HepG2 (cell line): ENCODE data around the gene CXCL10. TPM values are rescaled to one million over a fixed set of nuclear protein-coding genes. Genes with fewer than 3 reads are reported as not detected.

Source experiments
- polyA plus RNA-seq, 8 experiments: library from polyadenylated mRNA; depleted of rRNA in 3 of 8; stranded (reverse) in 7 of 8; unstranded in 1 of 8; fragments of >200 nt; fragmentation: Illumina TruSeq in 4 of 8; extraction: Trizol in 4 of 8; gene quantifications; 2 replicates each; pipeline versions ENCODE4 v1.2.1 to v1.2.3, GENCODE V29; 2011 to 2016; ENCODE audit warnings: low read depth in 4 of 8, missing spikeins in 1 of 8, mixed read lengths in 1 of 8; ENCODE audit not compliant: insufficient read depth in 1 of 8
- total RNA-seq, 5 experiments: library from RNA; depleted of rRNA; stranded (reverse); fragments of >200 nt; fragmentation: Illumina TruSeq; extraction: Trizol; gene quantifications; 2 replicates each; pipeline ENCODE4 v1.2.3, GENCODE V29; 2016; ENCODE audit warnings: low read depth in 1 of 5

CXCL10 gene
- total and polyA plus RNA-seq, 2 of the 13 experiments (the other 11 are each of a cell fraction or from before 2014, with no cell fraction given): not detected

Other genes starting within 250 kb of the CXCL10 start
- gene PPEF2, start 121.0 kb downstream of the CXCL10 start, total RNA-seq (2016; rRNA removed; fragmentation: Illumina TruSeq; extraction: Trizol): not detected in 2 replicates
- gene PPEF2, start 121.0 kb downstream of the CXCL10 start, polyA plus RNA-seq (2011; rRNA removed): 0.01 and 0.04 TPM in 2 replicates
- 11.7 and 24.6 TPM in 2 replicates for gene NAAA, start 82.5 kb downstream of the CXCL10 start, total RNA-seq (2016; rRNA removed; fragmentation: Illumina TruSeq; extraction: Trizol)
- 20.4 and 22.4 TPM in 2 replicates for gene NAAA, start 82.5 kb downstream of the CXCL10 start, polyA plus RNA-seq (2011; rRNA removed)
- gene SDAD1, start 32.6 kb downstream of the CXCL10 start, total RNA-seq (2016; rRNA removed; fragmentation: Illumina TruSeq; extraction: Trizol): 33.1 and 45.1 TPM in 2 replicates
- 11.8 and 18.6 TPM in 2 replicates for gene SDAD1, start 32.6 kb downstream of the CXCL10 start, polyA plus RNA-seq (2011; rRNA removed)
- not detected in 2 replicates for gene CXCL9, start 16.0 kb downstream of the CXCL10 start, total RNA-seq (2016; rRNA removed; fragmentation: Illumina TruSeq; extraction: Trizol)
- not detected in 2 replicates for gene CXCL9, start 16.0 kb downstream of the CXCL10 start, polyA plus RNA-seq (2011; rRNA removed)
- not detected in 2 replicates for gene CXCL11, start 12.6 kb upstream of the CXCL10 start, total RNA-seq (2016; rRNA removed; fragmentation: Illumina TruSeq; extraction: Trizol)
- gene CXCL11, start 12.6 kb upstream of the CXCL10 start, polyA plus RNA-seq (2011; rRNA removed): 0.08 TPM in 1 of 2 replicates, not detected in the other
- not detected in 2 replicates for gene ART3, start 51.2 kb upstream of the CXCL10 start, total RNA-seq (2016; rRNA removed; fragmentation: Illumina TruSeq; extraction: Trizol)
- not detected in 2 replicates for gene ART3, start 51.2 kb upstream of the CXCL10 start, polyA plus RNA-seq (2011; rRNA removed)
- 69.3 and 90.0 TPM in 2 replicates for gene NUP54, start 124.9 kb upstream of the CXCL10 start, total RNA-seq (2016; rRNA removed; fragmentation: Illumina TruSeq; extraction: Trizol)
- 22.9 and 36.1 TPM in 2 replicates for gene NUP54, start 124.9 kb upstream of the CXCL10 start, polyA plus RNA-seq (2011; rRNA removed)
- 23.5 and 43.4 TPM in 2 replicates for gene SCARB2, start 190.3 kb upstream of the CXCL10 start, total RNA-seq (2016; rRNA removed; fragmentation: Illumina TruSeq; extraction: Trizol)
- gene SCARB2, start 190.3 kb upstream of the CXCL10 start, polyA plus RNA-seq (2011; rRNA removed): 40.6 and 45.9 TPM in 2 replicates
- 0.29 and 0.33 TPM in 2 replicates for gene FAM47E, start 228.2 kb upstream of the CXCL10 start, total RNA-seq (2016; rRNA removed; fragmentation: Illumina TruSeq; extraction: Trizol)
- 0.60 and 0.66 TPM in 2 replicates for gene FAM47E, start 228.2 kb upstream of the CXCL10 start, polyA plus RNA-seq (2011; rRNA removed)